TTC549 (cell line): Measurements from ENCODE around the gene GART.

ENCODE experiments used
- FAIRE-seq: peaks from 2 replicates; lab custom pipeline; 2012; peaks lifted over from hg19 to GRCh38; lab: Jason Lieb, UNC

GART gene

GRCh38 chr21:33461538-33462250 is 80.2 kb downstream of the GART start:
- FAIRE-seq = no peak

DNA sequence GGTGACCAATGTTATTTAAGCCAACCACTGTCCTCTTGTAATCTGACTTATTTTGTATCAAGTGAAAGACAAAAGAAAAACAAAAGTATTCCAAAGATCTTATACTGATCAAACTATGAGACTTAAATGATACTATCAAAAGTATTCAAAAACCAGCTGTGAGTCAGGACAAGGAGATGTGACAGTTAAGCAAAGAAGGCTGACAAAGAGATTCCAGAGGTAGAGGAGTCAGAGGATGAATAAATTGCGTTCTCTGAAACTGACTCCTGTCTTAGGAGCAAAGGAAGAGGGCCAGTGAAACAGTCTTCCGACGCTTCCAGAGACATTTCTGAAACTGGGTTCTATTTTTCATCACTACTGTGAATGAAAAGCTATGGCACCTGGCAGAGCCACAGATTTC is 83.1 kb downstream of the GART start:
- no peak for FAIRE-seq

- no peak for FAIRE-seq
These were observed 86.1 kb downstream of the GART start for GRCh38 chr21:33455686-33456446.
